ENCODE results near the gene MPPED1. TPM values are rescaled to one million over a fixed set of nuclear protein-coding genes. Genes with fewer than 3 reads are reported as not detected.

The MPPED1 gene
- total and polyA plus RNA-seq, 2 donors (not counting 3 experiments of a cell fraction or from before 2014, with no cell fraction given), result not detected

DNA sequence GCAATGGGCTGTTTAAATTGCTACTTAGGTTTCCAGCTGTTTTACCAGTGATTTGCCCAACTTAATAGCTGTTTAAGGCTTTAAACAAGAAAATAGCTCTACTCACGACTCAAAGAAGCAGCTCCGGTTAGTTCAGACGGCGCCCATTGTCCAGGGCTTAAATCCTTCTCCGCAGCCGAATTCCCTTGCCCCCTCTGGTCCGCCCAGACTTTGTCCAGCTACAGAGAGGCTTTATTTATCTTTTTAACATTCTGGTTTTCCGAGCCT is 47.7 kb upstream of the MPPED1 start:
- no peaks in the 10 kb centered on the region for H3K4me1 ChIP-seq (ENCODE audit: control insufficient read depth, extremely low read depth, insufficient read depth, low read length)
- ChIA-PET POLR2A (interaction anchor here (0.6 kb wide), 1 partner anchor 1407 kb away, joined by 3 read pairs; no protein-coding TSS in a partner anchor), CTCF (interaction anchor here (1.4 to 2.4 kb wide), 2 partner anchors 17 to 139 kb away, joined by 3 to 8 read pairs; no protein-coding TSS in a partner anchor)
- H3K27me3 ChIP-seq (ENCODE audit: control insufficient read depth in 2 of 2, insufficient read depth in 2 of 2, low read length in 2 of 2), result peaks cover 3 to 9% of the 10 kb centered on the region in 2 experiments
- H3K79me2 ChIP-seq (ENCODE audit: control insufficient read depth, insufficient read depth, low read length), result no peaks in the 10 kb centered on the region
- H4K20me1 ChIP-seq (replicated peaks; ENCODE audit: control insufficient read depth, extremely low read depth, insufficient read depth, low read length), result no peaks in the 10 kb centered on the region
- FAIRE-seq, result no peak
- TF ChIP-seq MYC (IDR thresholded peaks at IDR 0.05; ENCODE audit: low read depth, low read length), result no peak
- no peak for TF ChIP-seq FOS (IDR thresholded peaks at IDR 0.05; ENCODE audit: borderline replicate concordance, insufficient read depth, low read length)
- H3K9ac ChIP-seq (replicated peaks; ENCODE audit: extremely low read depth, insufficient read depth, low read length), result no peak overlapping the region
- intact Hi-C loops (cut with micrococcal nuclease) (no loop called here), dilution Hi-C loops (cut with MboI; ENCODE audit: extremely low pct_ligation_motif_present, low sequenced_read_pairs) (no loop called here)
- BruUV-seq (replicated peaks), result no TSS peak
- H3K9me3 ChIP-seq (replicated peaks; ENCODE audit: control insufficient read depth, insufficient read depth, low read length), result no peaks in the 10 kb centered on the region
- H3K36me3 ChIP-seq (ENCODE audit: control insufficient read depth in 2 of 2, extremely low read depth in 1 of 2, insufficient read depth in 2 of 2, low read length in 2 of 2), result no peaks in the 10 kb centered on the region
- no peak overlapping the region for H2AFZ ChIP-seq (ENCODE audit: low read depth, low read length)
- no peak overlapping the region for H3K4me3 ChIP-seq (replicated peaks in 1 of 3; ENCODE audit: insufficient read depth in 1 of 3, low read depth in 1 of 3, low read length in 3 of 3)
- H3K9me1 ChIP-seq (replicated peaks; ENCODE audit: control insufficient read depth, extremely low read depth, insufficient read depth, low read length), result no peaks in the 10 kb centered on the region
- no peak for DNase-seq (ENCODE audit: low read depth, low spot score)
- H3K27ac ChIP-seq (ENCODE audit: insufficient read depth, low read depth, low read length), result no peak overlapping the region
- H3K4me2 ChIP-seq (ENCODE audit: insufficient read depth, low read length), result no peak overlapping the region

DNA sequence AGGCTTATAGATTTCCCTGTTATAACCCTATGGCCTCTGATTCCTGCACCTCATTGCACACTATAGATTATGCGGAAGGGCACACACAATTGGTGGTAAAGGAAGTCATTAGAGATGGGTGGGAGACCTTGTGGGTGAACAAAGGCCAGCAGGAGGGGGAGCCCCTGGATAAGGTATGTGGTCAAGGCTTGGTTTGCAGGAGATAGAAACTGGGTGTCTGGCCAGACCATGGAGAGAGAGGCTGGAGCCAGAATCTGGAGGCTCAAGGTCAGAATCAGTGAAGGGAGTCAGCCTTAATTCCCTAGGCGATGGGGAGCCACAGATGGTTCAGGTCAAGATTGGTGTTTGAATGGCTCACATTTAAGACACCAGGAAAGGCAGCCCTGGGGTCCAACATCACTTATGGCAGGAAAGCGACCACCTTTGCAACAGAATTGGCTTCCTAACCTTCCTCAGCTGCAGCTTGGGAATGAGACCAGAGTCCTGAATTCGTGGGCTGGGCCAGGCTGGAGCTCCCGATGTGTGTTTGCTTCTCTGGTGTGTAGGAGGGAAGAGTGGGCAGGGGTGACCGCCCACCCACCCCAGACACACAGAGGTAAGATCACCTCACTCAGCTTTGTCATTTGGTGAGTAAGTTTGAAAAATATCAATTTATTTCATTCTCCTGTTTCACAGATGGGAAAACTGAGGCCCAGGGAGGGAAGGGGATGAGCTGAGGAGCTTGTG is 45.9 kb upstream of the MPPED1 start:
- H3K36me3 ChIP-seq (ENCODE audit: control insufficient read depth in 2 of 2, extremely low read depth in 1 of 2, insufficient read depth in 2 of 2, low read length in 2 of 2), result no peaks in the 10 kb centered on the region
- no peaks in the 10 kb centered on the region for H3K79me2 ChIP-seq (ENCODE audit: control insufficient read depth, insufficient read depth, low read length)
- intact Hi-C loops (cut with micrococcal nuclease), result no loop called here
- no peaks in the 10 kb centered on the region for H3K9me3 ChIP-seq (replicated peaks; ENCODE audit: control insufficient read depth, insufficient read depth, low read length)
- TF ChIP-seq, protein P1, sequence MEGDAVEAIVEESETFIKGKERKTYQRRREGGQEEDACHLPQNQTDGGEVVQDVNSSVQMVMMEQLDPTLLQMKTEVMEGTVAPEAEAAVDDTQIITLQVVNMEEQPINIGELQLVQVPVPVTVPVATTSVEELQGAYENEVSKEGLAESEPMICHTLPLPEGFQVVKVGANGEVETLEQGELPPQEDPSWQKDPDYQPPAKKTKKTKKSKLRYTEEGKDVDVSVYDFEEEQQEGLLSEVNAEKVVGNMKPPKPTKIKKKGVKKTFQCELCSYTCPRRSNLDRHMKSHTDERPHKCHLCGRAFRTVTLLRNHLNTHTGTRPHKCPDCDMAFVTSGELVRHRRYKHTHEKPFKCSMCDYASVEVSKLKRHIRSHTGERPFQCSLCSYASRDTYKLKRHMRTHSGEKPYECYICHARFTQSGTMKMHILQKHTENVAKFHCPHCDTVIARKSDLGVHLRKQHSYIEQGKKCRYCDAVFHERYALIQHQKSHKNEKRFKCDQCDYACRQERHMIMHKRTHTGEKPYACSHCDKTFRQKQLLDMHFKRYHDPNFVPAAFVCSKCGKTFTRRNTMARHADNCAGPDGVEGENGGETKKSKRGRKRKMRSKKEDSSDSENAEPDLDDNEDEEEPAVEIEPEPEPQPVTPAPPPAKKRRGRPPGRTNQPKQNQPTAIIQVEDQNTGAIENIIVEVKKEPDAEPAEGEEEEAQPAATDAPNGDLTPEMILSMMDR (IDR thresholded peaks at IDR 0.05; ENCODE audit: extremely low read depth in 1 of 2, insufficient read depth in 1 of 2, low read depth in 1 of 2, low read length in 2 of 2), result no peak
- TF ChIP-seq GATA2 (IDR thresholded peaks at IDR 0.05; ENCODE audit: insufficient read depth, insufficient read length, low read depth, low read length) (no peak), POLR2A (IDR thresholded peaks at IDR 0.05; ENCODE audit: low read depth, low read length) (no peak), JUN (IDR thresholded peaks at IDR 0.05; ENCODE audit: borderline replicate concordance, insufficient read depth, insufficient read length, low read depth) (no peak), MYC (IDR thresholded peaks at IDR 0.05; ENCODE audit: low read depth, low read length) (no peak), EZH2 (IDR thresholded peaks at IDR 0.05; ENCODE audit: borderline replicate concordance, low read depth, low read length, severe bottlenecking) (no peak), POLR2AphosphoS5 (IDR thresholded peaks at IDR 0.05; ENCODE audit: insufficient read depth, low read depth, low read length) (no peak), FOS (IDR thresholded peaks at IDR 0.05; ENCODE audit: borderline replicate concordance, insufficient read depth, low read length) (no peak)
- TF ChIP-seq, protein P2, sequence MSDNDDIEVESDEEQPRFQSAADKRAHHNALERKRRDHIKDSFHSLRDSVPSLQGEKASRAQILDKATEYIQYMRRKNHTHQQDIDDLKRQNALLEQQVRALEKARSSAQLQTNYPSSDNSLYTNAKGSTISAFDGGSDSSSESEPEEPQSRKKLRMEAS (IDR thresholded peaks at IDR 0.05; ENCODE audit: insufficient read depth, insufficient read length), result no peak
- no peak overlapping the region for H3K4me3 ChIP-seq (replicated peaks in 1 of 3; ENCODE audit: insufficient read depth in 1 of 3, low read depth in 1 of 3, low read length in 3 of 3)
- peaks cover 3 to 9% of the 10 kb centered on the region in 2 experiments for H3K27me3 ChIP-seq (ENCODE audit: control insufficient read depth in 2 of 2, insufficient read depth in 2 of 2, low read length in 2 of 2)
- no TSS peak for BruUV-seq (replicated peaks)
- DNase-seq (ENCODE audit: low read depth, low spot score), result no peak
- dilution Hi-C loops (cut with MboI; ENCODE audit: extremely low pct_ligation_motif_present, low sequenced_read_pairs), result no loop called here
- ChIA-PET CTCF (no interaction called here), POLR2A (no interaction called here)
- no peaks in the 10 kb centered on the region for H3K4me1 ChIP-seq (ENCODE audit: control insufficient read depth, extremely low read depth, insufficient read depth, low read length)
- no peak overlapping the region for H3K4me2 ChIP-seq (ENCODE audit: insufficient read depth, low read length)
- FAIRE-seq, result no peak
- no peak overlapping the region for H3K9ac ChIP-seq (replicated peaks; ENCODE audit: extremely low read depth, insufficient read depth, low read length)
- no peak overlapping the region for H3K27ac ChIP-seq (ENCODE audit: insufficient read depth, low read depth, low read length)
- H4K20me1 ChIP-seq (replicated peaks; ENCODE audit: control insufficient read depth, extremely low read depth, insufficient read depth, low read length), result no peaks in the 10 kb centered on the region
- no peak overlapping the region for H2AFZ ChIP-seq (ENCODE audit: low read depth, low read length)
- H3K9me1 ChIP-seq (replicated peaks; ENCODE audit: control insufficient read depth, extremely low read depth, insufficient read depth, low read length), result no peaks in the 10 kb centered on the region
